RPMI8226 (cell line): ENCODE measurements around the gene ING5.

Experiments used
- DNase-seq: peaks from one replicate; pipeline ENCODE4 v3.0.0-alpha.2; 2015

Gene ING5

DNA sequence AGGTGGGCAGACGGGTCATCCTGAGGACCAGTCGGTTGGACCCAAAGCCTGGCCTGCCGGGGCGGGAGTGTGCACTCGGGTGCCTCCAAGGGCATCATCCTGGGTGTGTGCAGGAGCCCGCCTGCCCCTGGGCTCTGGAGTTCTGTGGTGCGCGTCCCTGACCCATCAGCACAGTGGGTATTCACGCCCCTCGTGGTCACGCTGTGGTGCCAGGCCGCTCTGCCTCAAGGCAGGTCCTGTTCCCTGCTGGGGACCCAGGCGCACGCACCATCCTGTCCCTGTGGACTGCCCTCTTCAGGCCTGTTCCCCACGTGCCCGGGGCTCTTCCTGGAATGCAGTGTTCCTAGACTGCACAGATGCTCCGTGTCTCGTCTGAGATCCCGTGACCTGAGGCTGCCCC is 18.3 kb downstream of the ING5 start:
- no peak for DNase-seq

DNA sequence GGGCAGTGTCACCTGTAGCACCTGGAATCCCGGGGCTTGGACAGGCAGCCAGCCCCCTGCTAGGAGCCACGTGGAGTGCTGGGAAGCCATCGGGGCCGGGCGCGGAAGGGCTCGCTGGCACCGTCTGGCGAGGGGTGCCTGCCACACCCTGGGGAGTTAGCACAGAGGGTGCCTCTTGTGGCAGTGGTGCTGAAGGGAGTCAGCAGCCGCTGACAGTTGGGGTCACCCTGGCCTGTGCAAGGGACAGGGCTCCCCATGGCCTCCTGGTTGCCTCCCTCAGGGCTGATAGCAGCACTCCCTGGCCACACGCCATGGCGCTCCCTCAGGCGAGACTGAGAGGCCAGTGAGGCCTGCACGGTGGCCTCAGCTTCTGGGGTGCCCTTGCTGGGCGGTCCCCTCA is 18.7 kb downstream of the ING5 start:
- DNase-seq = no peak

DNA sequence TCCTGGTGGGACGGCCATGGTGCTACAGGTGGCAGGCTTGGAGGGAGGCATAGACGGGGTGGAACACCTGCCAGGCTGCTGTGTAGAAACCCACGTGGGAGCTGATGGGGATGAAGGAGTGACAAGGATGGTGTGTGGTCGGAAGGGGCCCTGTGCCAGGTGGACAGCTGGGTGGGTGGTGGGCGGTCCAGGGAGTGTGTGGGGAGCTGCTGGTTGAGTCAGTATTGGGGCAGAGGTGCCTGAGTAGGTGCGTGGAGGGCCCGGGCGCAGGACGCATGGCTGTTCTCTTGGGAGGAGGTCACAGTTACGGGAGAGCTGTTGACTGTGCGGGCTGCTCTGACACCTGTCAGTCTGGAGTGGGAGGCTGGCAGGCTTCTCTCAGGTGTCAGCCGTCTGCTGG is 20.0 kb downstream of the ING5 start:
- DNase-seq = no peak

DNA sequence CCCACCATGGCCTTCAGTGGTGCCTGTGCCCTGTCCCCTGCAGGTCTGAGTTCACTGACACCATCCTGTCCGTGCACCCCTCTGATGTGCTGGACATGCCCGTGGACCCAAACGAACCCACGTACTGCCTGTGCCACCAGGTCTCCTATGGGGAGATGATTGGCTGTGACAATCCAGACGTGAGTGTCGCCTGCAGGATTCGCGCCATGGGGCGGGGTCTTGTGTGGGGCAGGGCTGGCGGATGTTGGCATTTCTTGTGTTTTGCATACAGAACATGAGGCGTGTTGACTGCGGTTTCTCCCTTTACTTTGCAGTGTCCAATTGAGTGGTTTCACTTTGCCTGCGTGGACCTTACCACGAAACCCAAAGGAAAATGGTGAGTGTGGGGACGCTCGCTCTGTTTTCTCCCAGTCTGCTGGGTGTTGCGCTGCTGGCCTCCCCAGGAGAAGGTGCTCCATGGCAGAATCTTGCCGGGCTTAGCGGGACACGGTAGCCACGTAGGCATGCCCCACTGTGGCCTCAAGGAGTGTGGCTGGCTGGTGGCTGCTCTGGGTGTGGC is 21.1 kb downstream of the ING5 start:
- no peak for DNase-seq

DNA sequence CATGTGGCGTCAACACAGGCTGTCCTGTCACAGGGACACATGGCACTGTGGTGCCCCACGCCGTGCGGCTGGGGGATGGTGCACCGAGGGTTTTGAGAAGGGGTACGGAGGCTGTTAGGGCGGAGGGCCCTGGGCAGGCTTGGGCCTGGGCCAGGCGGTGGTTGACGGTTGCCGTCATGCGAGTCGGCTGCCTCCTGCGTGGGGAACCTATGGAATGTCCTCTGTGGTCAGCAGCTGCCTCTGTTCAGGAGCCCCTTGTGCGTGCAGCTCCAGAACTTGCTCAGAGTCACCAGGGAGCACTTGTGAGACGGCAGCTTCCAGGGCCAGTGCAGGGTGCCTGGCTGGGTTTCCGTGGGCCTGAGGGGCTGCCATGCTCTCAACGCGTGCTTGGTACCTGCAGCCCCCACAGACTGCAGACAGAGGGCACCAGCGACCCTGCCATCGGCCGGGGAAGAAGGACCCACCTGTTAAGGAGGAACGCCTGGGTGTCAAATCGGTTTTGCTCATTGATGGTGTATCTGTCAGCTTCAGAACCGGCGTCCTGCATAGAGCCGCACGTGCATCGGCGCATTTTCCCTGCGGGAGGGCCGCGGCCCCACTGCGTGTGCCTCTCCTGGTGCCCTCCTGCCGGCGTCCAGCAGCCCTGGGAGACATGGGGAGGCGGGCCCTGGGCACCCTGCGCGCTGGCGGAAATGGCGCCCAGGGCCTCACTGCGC is 22.6 kb downstream of the ING5 start:
- no peak for DNase-seq

DNA sequence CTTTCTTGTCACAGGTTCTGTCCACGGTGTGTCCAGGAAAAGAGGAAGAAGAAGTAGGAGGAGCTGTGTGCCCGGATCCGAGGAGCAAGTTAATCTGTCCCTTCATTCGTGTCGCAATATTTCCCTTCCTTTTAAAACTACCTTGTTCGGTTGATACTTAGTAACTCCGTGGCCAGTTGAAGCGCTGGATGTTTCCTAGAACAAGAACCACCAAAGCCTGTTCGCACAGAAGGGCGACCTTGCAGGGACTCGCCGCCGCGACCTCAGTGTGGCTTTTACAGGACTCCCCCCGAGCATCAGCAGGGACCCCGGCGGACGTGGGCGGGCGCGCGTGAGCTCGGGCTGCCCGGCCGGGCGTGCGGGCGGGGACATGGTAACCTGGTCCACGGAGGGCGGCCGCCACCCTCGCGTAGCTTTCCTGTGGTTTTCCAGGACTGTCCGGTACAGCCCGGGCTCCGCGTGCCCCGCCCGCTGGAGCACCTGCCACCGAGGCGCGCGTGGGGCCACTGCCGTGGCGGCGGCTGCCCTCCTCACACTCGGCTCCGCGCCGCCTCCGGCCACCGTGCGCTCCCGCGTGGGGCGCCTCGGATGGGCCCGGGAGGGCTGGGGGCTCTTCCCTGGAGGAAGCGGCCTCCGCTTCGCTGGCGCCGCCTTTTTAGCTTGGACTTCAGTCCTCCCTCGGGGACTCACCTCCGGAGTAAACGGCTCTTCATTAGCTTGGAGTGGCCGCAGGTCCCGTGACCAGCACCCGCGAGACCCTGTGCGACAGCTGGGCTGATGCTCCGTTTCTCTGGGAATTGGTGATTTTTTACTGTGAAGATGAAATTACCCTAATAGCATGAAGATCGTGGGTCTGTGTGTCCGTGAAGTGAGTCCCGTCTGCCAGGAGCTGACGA is 23.4 kb downstream of the ING5 start:
- no peak for DNase-seq

DNA sequence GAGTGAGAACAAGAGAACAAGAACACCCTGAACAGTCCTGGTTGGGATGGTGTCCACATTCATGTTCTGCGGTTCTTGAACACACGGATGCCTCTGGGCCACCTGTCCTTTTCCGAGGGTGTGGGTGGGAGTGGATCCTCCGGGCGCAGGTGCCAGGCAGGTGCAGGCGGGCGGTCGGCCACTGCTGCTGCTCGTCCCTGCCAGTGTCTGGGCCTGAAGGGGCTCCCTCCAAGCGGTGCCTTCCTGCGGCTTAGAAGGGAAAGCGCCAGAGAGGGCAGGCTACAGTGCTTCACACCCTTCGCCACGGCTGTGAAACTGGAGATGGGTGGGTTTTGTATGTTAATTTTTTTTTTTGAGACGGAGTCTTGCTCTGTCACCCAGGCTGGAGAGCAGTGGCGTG is 24.6 kb downstream of the ING5 start:
- no peak for DNase-seq

DNA sequence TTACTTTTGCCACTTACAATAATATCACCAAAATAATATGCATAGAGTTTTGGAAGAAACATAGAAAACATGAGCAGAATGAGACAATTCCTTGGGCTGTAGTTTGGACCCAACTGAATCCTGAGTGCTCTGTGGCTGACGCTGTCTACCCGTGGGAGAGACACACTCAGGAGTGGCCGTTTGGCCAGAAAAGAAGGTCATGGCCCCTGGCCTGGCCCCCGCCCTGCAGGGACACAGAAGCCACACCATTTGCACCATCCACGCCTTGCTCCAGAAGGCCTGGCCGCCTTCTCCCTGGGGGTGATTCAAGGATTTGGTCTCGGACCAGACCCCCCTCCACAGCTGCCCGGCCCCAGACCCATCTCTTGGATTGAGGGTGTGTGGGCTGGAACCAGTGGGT is 26.2 kb downstream of the ING5 start:
- no peak for DNase-seq

DNA sequence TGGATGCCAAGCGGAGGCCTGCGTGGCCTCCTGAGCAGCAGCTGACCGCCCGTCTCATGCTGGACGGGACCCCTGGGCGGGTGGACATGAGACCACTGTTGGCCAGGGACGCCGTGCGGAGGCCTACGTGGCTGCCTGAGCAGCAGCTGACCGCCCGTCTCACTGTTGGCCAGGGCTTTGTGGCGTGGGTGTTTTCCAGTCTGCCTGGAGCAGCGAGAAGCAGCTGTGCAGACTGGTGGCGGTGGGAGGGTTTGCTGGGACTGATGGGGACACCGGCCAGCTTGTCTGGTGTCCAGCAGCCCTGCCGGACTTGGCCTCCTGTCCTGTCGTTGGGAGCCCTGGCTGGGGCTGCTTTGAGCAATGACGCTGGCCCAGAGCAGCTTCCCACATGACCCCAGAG is 26.8 kb downstream of the ING5 start:
- no peak for DNase-seq

DNA sequence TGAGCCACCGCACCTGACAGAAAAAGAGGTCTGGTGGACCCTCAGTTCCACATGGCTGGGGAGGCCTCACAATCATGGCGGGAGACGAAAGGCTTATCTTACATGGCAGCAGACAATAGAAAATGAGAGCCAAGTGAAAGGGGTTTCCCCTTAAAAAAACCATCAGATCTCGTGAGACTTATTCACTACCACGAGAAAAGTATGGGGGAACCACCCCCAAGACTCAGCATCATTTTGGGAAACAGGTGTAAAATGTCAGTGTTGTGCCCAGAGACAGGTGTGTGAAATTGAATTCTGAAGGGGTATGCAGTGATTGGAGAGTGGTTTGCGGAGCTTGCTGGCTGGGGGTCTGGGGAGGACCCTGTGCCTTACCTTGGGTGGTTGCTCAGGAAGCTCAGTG is 28.0 kb downstream of the ING5 start:
- DNase-seq = no peak

DNA sequence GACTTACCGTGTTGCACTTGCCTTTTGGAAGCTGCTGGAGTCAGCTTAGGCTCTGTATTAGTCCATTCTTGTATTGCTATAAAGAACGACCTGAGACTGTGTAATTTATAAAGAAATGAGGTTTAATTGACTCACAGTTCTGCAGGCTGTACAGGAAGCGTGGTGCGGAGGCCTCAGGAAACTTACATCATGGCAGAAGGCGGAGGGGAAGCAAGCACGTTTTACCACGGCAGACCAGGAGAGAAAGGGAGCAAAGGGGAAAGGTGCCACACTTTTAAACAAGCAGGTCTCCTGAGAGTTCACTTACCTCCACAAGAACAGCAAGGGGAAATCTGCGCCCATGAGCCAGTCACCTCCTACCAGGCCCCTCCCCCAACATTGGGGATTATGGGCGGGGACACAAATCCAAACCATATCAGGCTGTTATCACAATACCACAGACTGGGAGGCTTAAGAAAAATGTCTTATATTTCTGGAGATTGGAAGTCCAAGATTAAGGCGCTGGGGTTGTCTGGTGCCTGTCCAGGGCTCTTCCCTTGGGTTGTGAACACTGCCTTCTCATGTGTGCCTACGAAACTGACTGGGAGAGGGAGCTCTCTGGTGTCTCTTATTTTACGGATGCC is 28.9 kb downstream of the ING5 start:
- DNase-seq = no peak

DNA sequence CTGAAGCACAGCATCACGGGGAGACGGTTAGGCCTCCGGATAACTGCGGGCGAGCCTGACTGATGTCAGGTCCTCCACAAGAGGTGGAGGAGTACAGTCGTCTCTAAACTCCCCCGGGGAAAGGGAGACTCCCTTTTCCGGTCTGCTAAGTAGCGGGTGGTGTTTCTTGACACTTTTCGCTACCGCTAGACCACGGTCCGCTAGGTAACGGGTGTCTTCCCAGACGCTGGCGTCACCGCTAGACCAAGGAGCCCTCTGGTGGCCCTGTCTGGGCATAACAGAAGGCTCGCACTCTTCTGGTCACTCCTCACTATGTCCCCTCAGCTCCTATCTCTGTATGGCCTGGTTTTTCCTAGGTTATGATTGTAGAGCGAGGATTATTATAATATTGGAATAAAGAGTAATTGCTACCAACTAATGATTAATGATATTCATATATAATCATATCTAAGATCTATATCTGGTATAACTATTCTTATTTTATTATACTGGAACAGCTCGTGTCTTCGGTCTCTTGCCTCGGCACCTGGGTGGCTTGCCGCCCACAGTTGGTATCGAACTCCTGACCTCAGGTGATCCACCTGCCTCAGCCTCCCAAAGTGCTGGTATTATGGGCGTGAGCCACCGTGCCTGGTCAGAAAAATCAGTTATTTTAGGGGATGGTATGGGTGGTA is 30.8 kb downstream of the ING5 start:
- DNase-seq = peak; percentile 47

DNA sequence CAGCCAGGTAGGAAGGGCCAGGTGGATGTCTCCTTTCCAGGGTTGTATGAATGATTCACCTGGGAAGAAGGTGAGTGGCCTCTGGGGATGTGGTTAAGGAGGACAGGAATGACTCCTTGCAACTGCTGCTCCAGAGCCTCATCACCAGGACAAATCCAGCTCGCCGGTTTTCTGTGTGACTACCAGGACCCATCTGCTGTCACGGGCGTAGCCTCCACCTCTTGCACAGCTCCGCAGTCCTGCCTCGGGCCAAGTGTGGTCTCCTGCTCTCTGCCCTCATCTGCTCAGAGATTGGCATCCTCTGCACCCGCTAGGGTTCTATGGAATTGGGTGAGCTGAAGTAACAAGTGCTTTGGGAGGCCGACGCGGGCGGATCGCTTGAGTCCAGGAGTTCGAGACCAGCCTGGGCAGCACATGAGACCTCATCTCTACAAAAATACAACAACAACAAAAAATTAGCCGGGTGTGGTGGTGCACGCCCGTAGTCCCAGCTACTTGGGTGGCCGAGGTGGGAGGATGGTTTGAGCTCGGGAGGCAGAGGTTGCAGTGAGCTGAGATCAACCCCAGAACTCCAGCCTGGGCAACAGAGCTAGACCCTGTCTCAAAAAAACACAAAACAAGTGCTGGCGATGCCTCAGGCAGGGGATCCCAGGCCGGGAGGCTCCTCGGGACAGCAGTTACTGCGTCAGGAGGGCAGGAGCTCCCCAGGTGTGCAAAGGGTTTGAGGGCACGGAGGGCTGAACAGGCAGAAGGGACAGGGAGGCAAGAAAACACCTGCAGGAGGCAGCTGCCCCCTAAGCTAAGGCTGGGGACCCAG is 31.8 kb downstream of the ING5 start:
- DNase-seq = no peak

DNA sequence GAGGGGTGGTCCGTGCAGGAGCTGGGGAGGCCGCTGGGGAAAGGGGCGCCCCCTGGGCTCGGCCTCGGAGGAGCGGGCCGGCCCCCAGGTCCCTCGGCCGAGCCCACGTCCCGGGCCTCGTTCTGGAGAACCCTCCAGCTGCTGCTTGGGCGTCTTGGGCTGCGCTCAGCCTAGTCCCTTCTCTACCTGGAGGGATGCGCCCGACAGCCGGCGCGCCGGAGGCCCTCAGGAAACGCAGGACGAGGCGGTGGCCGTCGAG is 32.3 kb downstream of the ING5 start:
- DNase-seq = no peak

DNA sequence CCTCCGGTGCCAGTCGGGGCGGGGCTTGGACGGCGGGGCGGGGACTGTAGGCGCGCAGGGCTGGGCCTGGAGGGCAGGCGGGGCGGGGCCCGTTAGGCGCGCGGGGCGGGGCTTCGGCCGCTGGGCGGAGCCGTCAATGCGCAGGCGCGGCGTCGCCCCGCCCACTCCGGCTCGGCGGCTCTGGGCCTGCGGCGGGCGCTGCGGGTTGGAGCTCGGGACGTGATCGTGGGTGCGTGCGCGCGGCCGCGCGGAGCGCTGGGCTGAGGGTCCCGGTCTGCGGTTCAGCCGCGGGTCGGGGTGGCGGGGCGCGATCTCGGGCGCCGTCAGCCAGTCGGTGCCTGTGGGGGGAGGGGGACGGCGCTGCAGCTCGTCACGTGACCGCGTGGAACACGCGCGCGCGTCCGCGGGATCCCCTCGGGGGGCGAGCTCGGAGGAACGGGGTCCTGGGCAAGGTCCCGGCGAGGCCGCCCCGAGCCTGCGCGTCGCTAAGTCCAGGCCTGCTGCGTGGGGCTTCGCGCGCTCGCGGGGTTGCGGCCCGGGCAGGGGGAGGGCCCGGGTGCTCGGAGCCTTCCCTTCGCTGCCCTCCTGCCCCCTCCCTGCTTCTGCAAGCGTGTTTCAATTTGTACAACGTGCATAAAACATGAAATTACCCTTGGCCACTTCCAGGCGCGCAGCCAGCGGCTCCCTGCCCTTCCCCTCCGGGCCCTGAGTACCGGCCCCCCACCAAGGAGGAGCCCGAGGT is 32.8 kb downstream of the ING5 start, which contains the start of gene D2HGDH:
TSS of gene D2HGDH (plus strand) at position 164 of the 742 bp plus-strand sequence. CDS start 595 bp downstream, outside the sequence.
- DNase-seq = peak; percentile 84

DNA sequence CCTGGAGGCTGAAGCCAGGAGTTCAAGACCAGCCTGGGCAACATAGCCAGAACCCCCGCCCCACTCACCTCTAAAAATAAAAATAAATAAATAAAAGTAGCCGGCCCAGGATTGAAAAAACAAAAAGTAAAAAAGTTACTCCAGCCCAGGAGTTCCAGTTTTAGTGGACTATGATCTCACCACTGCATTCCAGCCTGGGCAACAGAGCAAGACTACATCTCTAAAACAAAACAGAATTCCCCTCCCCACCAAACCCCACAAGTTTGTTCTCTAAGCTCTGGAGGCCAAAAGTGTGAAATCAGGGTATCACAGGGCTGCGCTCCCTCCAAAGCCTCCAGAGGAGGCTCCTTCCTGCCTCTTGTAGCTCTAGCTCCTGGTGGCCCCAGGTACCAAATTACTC is 34.3 kb downstream of the ING5 start:
- DNase-seq = no peak

DNA sequence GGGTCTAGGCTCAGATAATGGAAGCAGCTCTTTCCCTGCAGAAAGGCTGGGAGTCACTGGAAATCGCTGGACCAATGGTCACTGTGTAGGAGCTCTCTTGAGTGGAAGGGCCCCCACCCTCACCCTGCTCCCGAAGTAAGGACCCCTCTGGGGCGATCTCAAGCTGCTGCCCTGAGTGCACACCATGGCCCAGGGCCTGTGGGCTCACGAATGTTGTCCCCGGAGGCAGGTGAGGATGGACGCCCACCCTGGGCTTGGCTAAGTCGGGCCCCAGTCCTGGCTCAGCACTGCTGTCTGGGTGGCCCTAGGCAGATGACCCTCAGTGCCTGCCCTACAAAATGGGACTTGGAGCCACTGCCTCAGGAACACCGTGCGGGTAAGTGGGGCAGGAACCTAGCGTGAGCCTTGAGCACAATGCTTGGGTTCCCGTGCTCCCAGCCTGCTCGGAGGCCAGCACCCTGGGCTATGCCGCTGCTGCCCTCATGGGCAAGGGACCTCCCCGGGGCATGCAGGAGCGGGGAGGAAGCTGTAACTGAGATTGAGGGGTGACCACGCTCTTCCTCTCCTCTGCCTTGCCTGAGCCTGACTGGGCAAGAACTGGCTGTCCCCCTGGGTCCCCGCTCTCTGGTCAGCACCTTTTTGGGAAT is 36.3 kb downstream of the ING5 start:
- DNase-seq = no peak

DNA sequence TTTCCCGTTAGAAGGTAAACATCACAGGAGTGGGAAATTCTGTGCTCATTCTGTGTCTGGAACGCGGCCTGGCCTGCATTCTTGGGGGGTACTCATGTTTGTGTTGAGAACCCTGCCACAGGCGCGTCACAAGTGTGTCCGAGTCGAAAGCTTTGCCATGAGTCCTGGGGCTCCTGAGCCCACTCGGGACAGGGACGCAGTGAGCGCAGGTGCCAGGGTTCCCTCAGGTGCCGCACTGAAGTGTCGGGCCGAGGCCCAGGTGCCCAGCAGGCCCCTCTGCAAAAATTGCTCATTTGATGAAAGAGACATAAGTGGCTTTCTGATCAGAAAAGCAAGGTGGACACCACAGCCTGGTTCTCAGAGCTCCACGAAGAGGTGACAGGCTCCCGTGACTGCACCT is 37.3 kb downstream of the ING5 start:
- no peak for DNase-seq

DNA sequence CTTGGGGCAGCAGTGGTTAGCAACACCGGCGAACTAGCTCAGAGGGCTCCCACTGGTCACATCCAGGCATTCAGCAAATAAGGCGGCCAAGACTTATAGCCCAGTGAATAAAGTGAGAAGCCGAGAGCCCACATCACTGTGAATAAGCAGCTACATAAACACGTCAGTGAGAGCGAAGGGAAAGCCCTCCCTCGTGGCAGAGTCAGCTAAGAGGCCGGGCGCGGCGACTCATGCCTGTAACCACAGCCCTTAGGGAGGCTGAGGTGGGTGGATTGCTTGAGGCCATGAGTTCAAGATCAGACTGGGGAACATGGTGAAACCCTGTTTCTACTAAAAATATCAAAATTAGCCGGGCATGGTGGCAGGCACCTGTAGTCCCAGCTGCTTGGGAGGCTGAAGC is 37.8 kb downstream of the ING5 start:
- no peak for DNase-seq

DNA sequence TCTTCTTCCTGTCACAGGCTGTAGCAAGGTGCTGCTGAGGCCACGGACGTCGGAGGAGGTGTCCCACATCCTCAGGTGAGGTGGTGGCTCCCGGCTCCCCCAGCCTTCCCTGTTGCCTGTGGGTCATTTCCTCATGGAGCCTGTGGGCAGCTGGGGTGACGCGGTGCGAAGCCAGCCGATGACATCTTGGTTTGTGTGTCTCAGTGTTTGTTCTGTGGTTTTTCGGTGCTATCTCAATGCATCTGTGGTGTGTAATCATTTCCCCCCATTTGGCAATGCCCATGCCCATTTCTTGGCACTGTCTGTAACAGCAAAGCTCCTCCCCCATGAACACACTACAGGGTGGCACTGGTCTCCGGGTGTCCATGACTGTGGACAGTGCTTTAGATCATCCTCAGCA is 39.2 kb downstream of the ING5 start:
- DNase-seq = no peak

DNA sequence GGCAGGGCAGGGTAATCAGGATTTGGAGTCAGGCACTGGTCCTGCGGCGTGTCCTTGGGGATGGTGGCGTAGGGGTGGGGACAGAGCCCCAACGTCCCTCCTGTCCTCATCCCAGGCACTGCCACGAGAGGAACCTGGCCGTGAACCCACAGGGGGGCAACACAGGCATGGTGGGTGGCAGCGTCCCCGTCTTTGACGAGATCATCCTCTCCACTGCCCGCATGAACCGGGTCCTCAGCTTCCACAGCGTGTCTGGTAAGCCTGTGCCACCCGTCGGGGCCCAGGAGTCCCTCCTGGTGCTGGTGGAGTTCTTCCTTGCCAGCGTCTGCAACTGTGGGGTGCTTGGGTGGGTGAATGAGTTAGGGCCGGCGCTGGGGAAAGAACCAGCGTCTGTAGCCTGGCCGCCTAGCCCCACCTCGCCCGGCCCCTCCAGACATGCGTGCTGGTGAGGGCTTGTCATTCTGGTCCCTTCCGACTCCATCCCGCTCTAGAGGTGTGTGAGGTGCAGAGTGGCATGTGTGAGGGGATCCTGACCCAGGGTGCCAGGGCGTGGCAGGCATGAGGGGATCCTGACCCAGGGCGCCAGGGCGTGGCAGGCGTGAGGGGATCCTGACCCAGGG is 40.6 kb downstream of the ING5 start:
- DNase-seq = no peak
